GM12875 (cell line): ENCODE results near the gene AGAP1.

Source experiments
- H3K4me3 ChIP-seq: one replicate; pipeline ENCODE4 v1.5.1; 2011; ENCODE audit warnings: low read depth, low read length, control low read depth
- CTCF ChIP-seq: IDR thresholded peaks from 2 replicates; pipeline ENCODE4 v1.5.1; 2011; ENCODE audit warnings: low read depth, mild to moderate bottlenecking, control low read depth, inconsistent platforms, low read length, moderate library complexity, borderline replicate concordance; ENCODE audit not compliant: insufficient read depth

The AGAP1 gene

GRCh38 chr2:236146436-236146835, 652.6 kb downstream of the AGAP1 start:
- TF ChIP-seq CTCF: no peak
- no peak overlapping the region for H3K4me3 ChIP-seq

- H3K4me3 ChIP-seq: no peak overlapping the region
- no peak for TF ChIP-seq CTCF
Measured at GRCh38 chr2:236155406-236155805, 661.6 kb downstream of the AGAP1 start.

GRCh38 chr2:236156095-236156859, 662.4 kb downstream of the AGAP1 start:
- no peak overlapping the region for H3K4me3 ChIP-seq
- TF ChIP-seq CTCF: no peak

- H3K4me3 ChIP-seq: no peak overlapping the region
- TF ChIP-seq CTCF: no peak
Measured at GRCh38 chr2:236156860-236157194, 663.0 kb downstream of the AGAP1 start.

GRCh38 chr2:236157366-236157765, 663.5 kb downstream of the AGAP1 start:
- H3K4me3 ChIP-seq: no peak overlapping the region
- TF ChIP-seq CTCF: no peak

- TF ChIP-seq CTCF: no peak
- no peak overlapping the region for H3K4me3 ChIP-seq
Measured at GRCh38 chr2:236157815-236158498, 664.1 kb downstream of the AGAP1 start.
